Measurements from ENCODE around the gene PLCB2. TPM values are rescaled to one million over a fixed set of nuclear protein-coding genes. Genes with fewer than 3 reads are reported as not detected.

Gene PLCB2
- total and polyA plus RNA-seq, 8 donors = 13.5 to 86.4 (median 14.9) TPM

DNA sequence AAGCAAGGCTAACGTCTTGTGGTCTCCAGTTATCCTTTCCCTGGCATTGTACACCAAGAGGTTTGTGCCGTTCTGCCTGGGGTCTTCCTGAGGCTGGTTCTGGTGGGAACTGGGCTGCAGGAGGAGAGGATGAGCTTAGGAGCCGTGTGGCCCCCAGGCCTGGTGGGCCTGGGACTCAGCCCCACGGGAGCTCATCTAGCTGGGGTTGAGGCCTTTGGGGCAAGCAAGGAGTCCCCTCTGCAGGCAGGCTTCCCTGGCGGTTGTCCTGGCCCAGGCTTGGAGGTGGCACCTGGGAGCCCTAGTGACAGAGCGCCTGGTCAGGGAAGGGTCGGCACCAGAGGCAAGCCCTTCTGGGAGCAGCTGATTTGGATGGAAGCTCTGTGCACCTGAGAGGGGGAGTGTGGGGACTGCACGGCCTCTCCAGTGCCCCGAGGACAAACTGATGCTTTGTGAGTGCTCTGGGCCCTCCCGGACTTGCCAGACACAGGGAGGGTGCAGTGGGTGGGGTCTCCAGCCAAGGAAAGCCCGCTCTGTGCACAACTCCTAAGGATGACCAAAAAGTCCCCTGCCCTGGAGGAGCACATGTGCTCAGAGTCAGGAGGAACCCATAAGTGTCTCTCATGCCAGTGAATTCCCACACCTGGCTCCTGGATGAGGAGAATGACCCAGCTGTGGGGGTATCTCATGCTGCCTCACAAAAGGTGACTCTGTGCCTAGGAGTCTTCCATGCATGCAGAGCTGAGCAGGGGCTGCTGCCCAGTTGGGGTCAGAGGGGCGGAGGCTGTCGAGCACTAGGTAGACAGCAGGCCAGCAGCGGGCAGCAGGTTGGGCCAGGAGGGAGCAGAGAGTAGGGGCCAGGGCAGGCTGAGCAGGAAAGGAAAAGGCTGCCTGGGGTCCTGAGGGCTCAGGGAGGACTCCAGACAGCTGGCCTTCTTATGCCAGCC lies 66.2 kb downstream of the PLCB2 start:
- ATAC-seq (no peak), DNase-seq (peak in 2 of 4 donors; percentile 16 to 51)
- Histone ChIP-seq H3K9me3 (no peaks in the 10 kb centered on the region), H3K36me3 (no peaks in the 10 kb centered on the region), H3K4me3 (no peak overlapping the region), H3K27me3 (peaks cover 0 to 33% of the 10 kb centered on the region in 2 donors), H3K4me1 (peaks cover 0 to 11% of the 10 kb centered on the region in 2 donors), H3K27ac (no peak overlapping the region)
- intact Hi-C loops (cut with DNase I) = no loop called here
- TF ChIP-seq, protein P1, sequence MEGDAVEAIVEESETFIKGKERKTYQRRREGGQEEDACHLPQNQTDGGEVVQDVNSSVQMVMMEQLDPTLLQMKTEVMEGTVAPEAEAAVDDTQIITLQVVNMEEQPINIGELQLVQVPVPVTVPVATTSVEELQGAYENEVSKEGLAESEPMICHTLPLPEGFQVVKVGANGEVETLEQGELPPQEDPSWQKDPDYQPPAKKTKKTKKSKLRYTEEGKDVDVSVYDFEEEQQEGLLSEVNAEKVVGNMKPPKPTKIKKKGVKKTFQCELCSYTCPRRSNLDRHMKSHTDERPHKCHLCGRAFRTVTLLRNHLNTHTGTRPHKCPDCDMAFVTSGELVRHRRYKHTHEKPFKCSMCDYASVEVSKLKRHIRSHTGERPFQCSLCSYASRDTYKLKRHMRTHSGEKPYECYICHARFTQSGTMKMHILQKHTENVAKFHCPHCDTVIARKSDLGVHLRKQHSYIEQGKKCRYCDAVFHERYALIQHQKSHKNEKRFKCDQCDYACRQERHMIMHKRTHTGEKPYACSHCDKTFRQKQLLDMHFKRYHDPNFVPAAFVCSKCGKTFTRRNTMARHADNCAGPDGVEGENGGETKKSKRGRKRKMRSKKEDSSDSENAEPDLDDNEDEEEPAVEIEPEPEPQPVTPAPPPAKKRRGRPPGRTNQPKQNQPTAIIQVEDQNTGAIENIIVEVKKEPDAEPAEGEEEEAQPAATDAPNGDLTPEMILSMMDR (IDR thresholded peaks at IDR 0.05) = no peak

DNA sequence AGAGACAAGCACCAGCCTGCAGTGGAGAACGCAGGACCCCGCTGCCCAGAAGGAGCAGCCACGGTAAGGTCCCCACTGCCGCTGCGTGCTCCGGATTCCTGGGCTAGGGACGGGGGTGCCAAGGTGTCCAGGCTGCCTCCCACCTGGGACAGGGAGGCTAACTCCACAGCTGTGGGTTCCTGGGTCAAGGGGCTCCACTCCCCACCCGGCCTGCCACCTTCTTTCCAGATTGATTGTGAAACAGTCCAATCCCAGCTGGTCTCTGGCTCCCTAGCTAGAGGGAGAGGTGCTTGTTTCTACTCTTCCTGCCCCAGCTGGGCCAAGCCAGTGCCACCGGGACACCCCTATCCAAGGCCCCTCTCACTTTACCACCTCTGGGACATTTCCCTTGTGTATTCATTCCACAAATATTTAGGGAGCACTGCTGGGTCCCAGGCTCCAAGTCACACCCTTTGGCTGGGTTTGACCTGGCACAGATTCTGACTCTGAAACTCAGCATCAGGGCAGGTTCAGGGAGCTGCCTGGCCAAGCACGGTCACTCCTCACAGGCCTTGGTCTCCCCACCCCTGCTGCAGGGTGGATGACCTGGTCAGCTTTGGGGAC lies 67.0 kb downstream of the PLCB2 start:
- H3K9me3 ChIP-seq = no peaks in the 10 kb centered on the region
- peak in 1 of 4 donors; percentile 24 for DNase-seq
- no peak for ATAC-seq
- no peak overlapping the region for H3K4me3 ChIP-seq
- intact Hi-C loops (cut with DNase I) = no loop called here
- no peaks in the 10 kb centered on the region for H3K36me3 ChIP-seq
- H3K27me3 ChIP-seq = peaks cover 0 to 33% of the 10 kb centered on the region in 2 donors
- no peak overlapping the region for H3K27ac ChIP-seq
- peaks cover 0 to 12% of the 10 kb centered on the region in 2 donors for H3K4me1 ChIP-seq
- TF ChIP-seq, protein P1 (IDR thresholded peaks at IDR 0.05) = no peak

DNA sequence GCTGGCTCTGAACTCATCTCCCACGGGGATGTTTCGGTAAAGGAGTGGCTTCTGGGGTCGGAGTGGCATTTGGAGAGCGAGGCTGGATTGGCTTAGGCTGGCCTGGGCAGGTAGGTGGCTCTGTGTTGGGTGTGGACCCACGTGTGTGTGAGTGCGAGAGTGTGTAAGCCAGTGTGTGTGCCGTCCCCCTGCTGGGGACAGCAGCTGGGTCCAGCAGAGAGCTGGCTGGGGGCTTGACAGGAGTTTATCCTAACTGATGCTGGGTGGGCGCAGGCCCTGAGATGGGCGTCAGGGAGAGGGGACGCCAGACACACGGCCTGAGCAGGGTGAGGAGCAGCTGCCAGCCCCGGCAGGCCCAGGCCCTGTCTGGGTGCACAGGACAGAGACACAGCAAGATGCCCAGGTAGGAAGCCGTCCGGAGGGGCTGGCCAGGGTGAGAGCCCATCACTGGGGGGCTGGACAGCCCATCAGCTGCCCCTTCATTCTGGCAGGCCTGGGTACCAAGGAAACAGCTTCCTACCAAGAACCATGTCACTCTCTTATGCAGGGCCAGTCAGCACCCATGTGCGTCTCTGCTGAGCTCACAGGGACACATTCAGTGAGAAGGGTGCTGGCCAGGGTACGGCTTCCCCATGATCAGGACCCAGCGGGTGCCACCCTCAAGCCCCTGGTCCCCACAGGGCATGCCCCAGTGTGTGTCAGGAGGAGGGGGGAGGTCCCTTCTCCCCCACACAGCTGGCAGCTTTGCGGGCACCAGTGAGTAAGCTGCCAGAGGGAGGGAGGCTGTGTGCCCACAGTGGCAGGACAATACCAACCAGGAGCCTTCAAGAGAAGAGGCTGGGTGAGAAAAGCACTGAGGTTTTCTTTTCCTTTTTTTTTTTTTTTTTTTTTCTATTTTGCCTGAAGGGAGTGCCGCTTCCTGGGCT lies 67.8 kb downstream of the PLCB2 start:
- ATAC-seq = no peak

DNA sequence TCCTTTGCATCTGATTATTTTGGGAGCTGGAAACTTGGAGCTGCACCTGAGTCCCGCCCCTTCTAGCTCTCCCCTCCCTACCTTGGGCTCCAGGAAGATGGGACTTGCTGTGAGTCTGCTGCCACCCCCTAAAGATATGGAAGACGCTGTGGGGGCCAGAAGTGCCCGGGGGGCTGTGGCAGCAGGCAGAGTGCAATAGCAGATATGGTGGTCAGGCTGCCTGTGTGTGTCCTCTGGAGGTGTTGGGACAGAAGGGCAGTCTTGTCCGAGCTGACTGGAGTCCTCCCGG lies 68.4 kb downstream of the PLCB2 start:
- Histone ChIP-seq H3K36me3 (no peaks in the 10 kb centered on the region), H3K27ac (no peak overlapping the region), H3K4me3 (peak overlapping the region; percentile 2 to 5), H3K4me1 (peaks cover 0 to 26% of the 10 kb centered on the region in 2 donors), H3K27me3 (peaks cover 0 to 33% of the 10 kb centered on the region in 2 donors), H3K9me3 (no peaks in the 10 kb centered on the region)
- DNase-seq = no peak
- TF ChIP-seq, protein P1 (IDR thresholded peaks at IDR 0.05) = no peak
- ATAC-seq = no peak
- intact Hi-C loops (cut with DNase I) = no loop called here

More for the DNA sequence above, 67.8 kb downstream of the PLCB2 start:
- peaks cover 0 to 33% of the 10 kb centered on the region in 2 donors for H3K27me3 ChIP-seq
- H3K36me3 ChIP-seq = no peaks in the 10 kb centered on the region
- intact Hi-C loops (cut with DNase I) = no loop called here
- H3K4me1 ChIP-seq = peaks cover 0 to 20% of the 10 kb centered on the region in 2 donors
- no peaks in the 10 kb centered on the region for H3K9me3 ChIP-seq
- TF ChIP-seq, protein P1 (IDR thresholded peaks at IDR 0.05) = no peak
- no peak overlapping the region for H3K4me3 ChIP-seq
- DNase-seq = no peak
- H3K27ac ChIP-seq = no peak overlapping the region

Data from left lung (tissue), 10 donors.